ENCODE data around the gene PKHD1.
"Not testable (repeated sequence)": the region's sequence is repeated elsewhere in the genome, so short reads cannot be mapped to it uniquely, and the experiment has no call there.

The PKHD1 gene

GRCh38 chr6:51992876-51993275 is 94.5 kb downstream of the PKHD1 start:
- DNase-seq (no peak), ATAC-seq (no peak)

- no peak for ATAC-seq
- DNase-seq: no peak
Observed at GRCh38 chr6:51989789-51990188, 97.6 kb downstream of the PKHD1 start.

- DNase-seq (no peak), ATAC-seq (no peak)
Observed at GRCh38 chr6:51986864-51987263, 100.5 kb downstream of the PKHD1 start.

- DNase-seq (no peak), ATAC-seq (no peak)
Observed at GRCh38 chr6:51983564-51983963, 103.8 kb downstream of the PKHD1 start.

GRCh38 chr6:51982695-51983094 is 104.7 kb downstream of the PKHD1 start:
- not testable (repeated sequence) for ATAC-seq, DNase-seq

- DNase-seq: no peak
Observed at GRCh38 chr6:51976374-51976773, 111.0 kb downstream of the PKHD1 start.

GRCh38 chr6:51972659-51973058 is 114.8 kb downstream of the PKHD1 start:
- DNase-seq (no peak), ATAC-seq (no peak)

More at GRCh38 chr6:51976374-51976773, 111.0 kb downstream of the PKHD1 start:
- no peak for ATAC-seq

GRCh38 chr6:51968265-51968664 is 119.1 kb downstream of the PKHD1 start:
- DNase-seq (no peak), ATAC-seq (no peak)

- ATAC-seq (no peak), DNase-seq (no peak)
Observed at GRCh38 chr6:51965222-51965801, 122.1 kb downstream of the PKHD1 start.

GRCh38 chr6:51963980-51964379 is 123.4 kb downstream of the PKHD1 start:
- no peak for DNase-seq
- no peak for ATAC-seq

- ATAC-seq (no peak), DNase-seq (no peak)
Observed at GRCh38 chr6:51962354-51962753, 125.1 kb downstream of the PKHD1 start.

- DNase-seq (no peak), ATAC-seq (no peak)
Observed at GRCh38 chr6:51960419-51960818, 127.0 kb downstream of the PKHD1 start.

GRCh38 chr6:51959744-51960383 is 127.5 kb downstream of the PKHD1 start:
- DNase-seq (peak; percentile 60), ATAC-seq (peak; percentile 40)

- ATAC-seq (no peak), DNase-seq (no peak)
Observed at GRCh38 chr6:51954681-51955080, 132.7 kb downstream of the PKHD1 start.

GRCh38 chr6:51953246-51953645 is 134.2 kb downstream of the PKHD1 start:
- ATAC-seq (no peak), DNase-seq (no peak)

GRCh38 chr6:51951924-51952323 is 135.5 kb downstream of the PKHD1 start:
- DNase-seq (no peak), ATAC-seq (no peak)

- ATAC-seq: no peak
- DNase-seq: no peak
Observed at GRCh38 chr6:51949526-51949925, 137.9 kb downstream of the PKHD1 start.

- not testable (repeated sequence) for DNase-seq, ATAC-seq
Observed at GRCh38 chr6:51939695-51940094, 147.7 kb downstream of the PKHD1 start.

- no peak for DNase-seq
- no peak for ATAC-seq
Observed at GRCh38 chr6:51936531-51937290, 150.7 kb downstream of the PKHD1 start.

- ATAC-seq (no peak), DNase-seq (no peak)
Observed at GRCh38 chr6:51934098-51934497, 153.3 kb downstream of the PKHD1 start.

- no peak for ATAC-seq
- DNase-seq: no peak
Observed at GRCh38 chr6:51932956-51933355, 154.5 kb downstream of the PKHD1 start.

GRCh38 chr6:51930602-51931001 is 156.8 kb downstream of the PKHD1 start:
- DNase-seq (no peak), ATAC-seq (no peak)

GRCh38 chr6:51929934-51930574 is 157.4 kb downstream of the PKHD1 start:
- ATAC-seq: no peak
- DNase-seq: no peak

All from stimulated activated naive CD8-positive, alpha-beta T cell treated with anti-CD3 and anti-CD28 coated beads, Interleukin-15, Interleukin-2, amounts not matched to agents 100 U/mL and 50 U/mL, for 24 hours (primary cell).